Raji (cell line): Measurements from ENCODE around the gene ULK4.

ENCODE experiments used
- POLR2A ChIP-seq: IDR thresholded peaks from 2 replicates; pipeline ENCODE4 v1.6.1; 2011; ENCODE audit warnings: low read depth, low read length, control low read depth; ENCODE audit not compliant: insufficient read depth

ULK4 gene

GRCh38 chr3:41688595-41689380 is 273.1 kb downstream of the ULK4 start:
- TF ChIP-seq POLR2A = no peak

GRCh38 chr3:41684797-41685735 is 276.8 kb downstream of the ULK4 start:
- no peak for TF ChIP-seq POLR2A

GRCh38 chr3:41683666-41684350 is 278.1 kb downstream of the ULK4 start:
- TF ChIP-seq POLR2A = no peak

GRCh38 chr3:41682996-41683395 is 278.9 kb downstream of the ULK4 start:
- no peak for TF ChIP-seq POLR2A

GRCh38 chr3:41682382-41682781 is 279.5 kb downstream of the ULK4 start:
- no peak for TF ChIP-seq POLR2A

- no peak for TF ChIP-seq POLR2A
Observed at GRCh38 chr3:41681479-41681878, 280.4 kb downstream of the ULK4 start.

- no peak for TF ChIP-seq POLR2A
Observed at GRCh38 chr3:41679374-41679773, 282.5 kb downstream of the ULK4 start.

GRCh38 chr3:41674449-41674848 is 287.5 kb downstream of the ULK4 start:
- no peak for TF ChIP-seq POLR2A

GRCh38 chr3:41673650-41674049 is 288.3 kb downstream of the ULK4 start:
- no peak for TF ChIP-seq POLR2A

GRCh38 chr3:41668379-41668778 is 293.5 kb downstream of the ULK4 start:
- no peak for TF ChIP-seq POLR2A

GRCh38 chr3:41662288-41662687 is 299.6 kb downstream of the ULK4 start:
- no peak for TF ChIP-seq POLR2A

- no peak for TF ChIP-seq POLR2A
Observed at GRCh38 chr3:41661796-41662195, 300.1 kb downstream of the ULK4 start.

- no peak for TF ChIP-seq POLR2A
Observed at GRCh38 chr3:41660510-41660909, 301.4 kb downstream of the ULK4 start.

- TF ChIP-seq POLR2A = no peak
Observed at GRCh38 chr3:41653571-41654239, 308.2 kb downstream of the ULK4 start.

- no peak for TF ChIP-seq POLR2A
Observed at GRCh38 chr3:41652931-41653330, 309.0 kb downstream of the ULK4 start.
